Motor neuron (in vitro differentiated cells): ENCODE measurements around the gene RER1. TPM values are rescaled to one million over a fixed set of nuclear protein-coding genes. Genes with fewer than 3 reads are reported as not detected.

Experiments used
- ATAC-seq, 8 experiments: fragments of 200-7000 bp; cut with Tn5 transposase; replicated peaks in 6 of 8; 2 replicates each; pipeline ENCODE4 v1.8.0; 2021; ENCODE audit warnings: mild to moderate bottlenecking in 8 of 8, moderate library complexity in 8 of 8
- H3K27ac ChIP-seq, 2 donors: fragments of 250-450 bp; sonication (Bioruptor Pico); 2 replicates each; pipeline ENCODE4 v1.9.0; 2021; ENCODE audit warnings: antibody characterized with exemption in 2 of 2, mild to moderate bottlenecking in 2 of 2, moderate library complexity in 1 of 2
- H3K4me1 ChIP-seq, 2 donors: fragments of 250-450 bp; sonication (Bioruptor Pico); replicated peaks in 1 of 2; 2 replicates each; pipeline ENCODE4 v1.6.1; 2021; ENCODE audit warnings: antibody characterized with exemption in 2 of 2, mild to moderate bottlenecking in 2 of 2, moderate library complexity in 1 of 2
- H3K4me3 ChIP-seq, 5 donors: fragments of 250-450 bp; sonication (Bioruptor Pico); 2 replicates each; pipeline ENCODE4 v1.9.0; 2021; ENCODE audit warnings: antibody characterized with exemption in 5 of 5, mild to moderate bottlenecking in 5 of 5, moderate library complexity in 4 of 5
- WGBS, 10 experiments: fragments of 450-650 bp; shearing (Covaris generic); methylation state at CpG; one replicate each; pipeline ENCODE4 v1.0.0; 2022; 5-methylcytosine and 5-hydroxymethylcytosine counted together
- in situ Hi-C, 9 experiments: fragments of 400-800 bp; cut with MboI; loops; one replicate each; pipeline ENCODE4 v1.15.0; 2021; ENCODE audit warnings: low sequenced_read_pairs in 9 of 9, low pct_unique_long_range_greater_than_20kb in 2 of 9; ENCODE audit not compliant: unreplicated experiment in 9 of 9
- total RNA-seq, 8 experiments: library from RNA; unstranded; fragments of 300-600 nt; gene quantifications; 2 replicates each; pipeline versions ENCODE4 v1.2.3 to v1.2.4, GENCODE V29; 2022

The RER1 gene
- total RNA-seq, 8 experiments from 2014 or later, result 57.8 to 165 (median 86.4) TPM

GRCh38 chr1:2375246-2375922 lies 16.3 kb upstream of the RER1 start:
- peak in 2 of 8 experiments; percentile 21 to 23 for ATAC-seq
- no peak overlapping the region for H3K4me3 ChIP-seq
- in situ Hi-C loops, result loop anchor here in 6 of 9 experiments (10.0 to 25.0 kb wide), 3 partner anchors 163 to 188 kb away; partner anchors contain the start of gene FAAP20 (in 5 of the 6)
- 72 to 100% (median 86%) methylated on average over 1 to 7 of the region's 23 CpGs; no CpG with 5 or more reads in 6 of the 10 experiments for WGBS, 10 experiments
- H3K4me1 ChIP-seq, result peaks cover 0 to 6% of the 10 kb centered on the region in 2 donors
- H3K27ac ChIP-seq, result no peak overlapping the region

DNA sequence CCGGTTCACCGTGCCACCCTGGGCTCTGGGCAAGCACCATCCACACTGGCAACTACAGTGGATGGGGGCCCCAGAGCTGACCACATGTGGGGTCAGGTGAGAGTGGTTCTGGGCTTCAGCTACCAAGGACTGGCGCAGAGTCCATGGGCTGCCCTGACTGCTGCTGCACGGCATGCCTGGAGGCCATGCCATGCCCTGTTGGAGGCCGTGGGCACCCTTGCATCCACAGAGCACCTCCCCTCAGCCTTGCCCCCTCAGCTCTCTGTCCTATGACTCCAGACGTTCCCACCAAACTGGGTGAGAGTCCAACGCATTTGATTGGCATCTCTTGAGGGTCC lies 15.7 kb upstream of the RER1 start:
- ATAC-seq, result peak in 1 of 8 experiments; percentile 13
- Histone ChIP-seq H3K4me3 (no peak overlapping the region), H3K4me1 (peaks cover 0 to 6% of the 10 kb centered on the region in 2 donors), H3K27ac (no peak overlapping the region)
- 90 to 100% (median 92%) methylated on average over 2 to 4 of the region's 7 CpGs; no CpG with 5 or more reads in 7 of the 10 experiments for WGBS, 10 experiments
- in situ Hi-C loops, result loop anchor here in 6 of 9 experiments (10.0 to 25.0 kb wide), 3 partner anchors 164 to 189 kb away; partner anchors contain the start of gene FAAP20 (in 5 of the 6)

- in situ Hi-C loops, result loop anchor here in 6 of 9 experiments (10.0 to 25.0 kb wide), 3 partner anchors 164 to 189 kb away; partner anchors contain the start of gene FAAP20 (in 5 of the 6)
- Histone ChIP-seq H3K4me1 (peaks cover 0 to 6% of the 10 kb centered on the region in 2 donors), H3K4me3 (no peak overlapping the region), H3K27ac (no peak overlapping the region)
- 20 to 94% (median 91%) methylated on average over 1 to 12 of the region's 23 CpGs; no CpG with 5 or more reads in 6 of the 10 experiments for WGBS, 10 experiments
- no peak for ATAC-seq
These were observed 15.3 kb upstream of the RER1 start for GRCh38 chr1:2376261-2376741.

DNA sequence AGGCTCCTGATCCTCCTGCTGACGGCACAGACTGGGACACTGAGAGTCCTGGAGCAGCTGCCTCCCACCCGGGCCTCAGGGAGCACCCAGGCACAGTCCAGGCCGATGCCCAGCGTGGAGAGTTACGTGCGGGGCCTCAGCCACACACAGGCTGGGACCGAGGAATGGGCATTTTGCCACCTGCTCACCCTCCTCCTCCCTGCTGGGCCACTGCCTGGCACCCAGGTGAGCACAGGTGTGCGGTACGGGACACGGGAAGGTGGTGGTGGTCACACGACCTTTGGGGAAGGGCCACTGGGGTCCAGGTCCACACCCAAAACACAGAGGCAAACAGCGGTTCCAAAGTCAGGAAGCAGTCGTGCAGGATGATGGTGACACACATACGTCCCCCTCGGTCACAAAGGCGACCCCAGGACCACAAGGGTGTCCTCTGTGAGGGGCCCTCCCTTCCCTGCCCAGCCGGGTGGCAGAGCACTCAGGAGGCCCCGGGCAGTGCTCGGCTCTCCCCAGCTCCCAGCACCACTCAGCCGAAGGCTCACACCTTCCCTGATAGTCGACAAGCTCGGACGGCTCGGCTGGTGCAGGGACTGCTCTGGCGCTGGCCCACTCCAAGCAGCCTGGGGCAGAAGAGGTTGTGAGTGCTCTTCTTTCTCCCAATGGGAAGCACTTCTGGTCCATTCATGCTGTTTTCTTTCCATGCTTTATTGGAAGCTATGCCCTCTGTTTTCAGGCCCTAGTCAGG lies 14.5 kb upstream of the RER1 start:
- Histone ChIP-seq H3K27ac (no peak overlapping the region), H3K4me3 (no peak overlapping the region), H3K4me1 (peaks cover 7 to 11% of the 10 kb centered on the region in 2 donors)
- in situ Hi-C loops, result loop anchor here in 6 of 9 experiments (10.0 to 25.0 kb wide), 3 partner anchors 165 to 190 kb away; partner anchors contain the start of gene FAAP20 (in 5 of the 6)
- 78 to 97% (median 86%) methylated on average over 2 to 12 of the region's 25 CpGs; no CpG with 5 or more reads in 3 of the 10 experiments for WGBS, 10 experiments
- ATAC-seq, result no peak

- ATAC-seq, result no peak
- WGBS, 10 experiments, result 94 to 100% (median 95%) methylated on average over 1 to 6 of the region's 16 CpGs; no CpG with 5 or more reads in 7 of the 10 experiments
- in situ Hi-C loops, result loop anchor here in 6 of 9 experiments (10.0 to 25.0 kb wide), 3 partner anchors 166 to 191 kb away; partner anchors contain the start of gene FAAP20 (in 5 of the 6)
- Histone ChIP-seq H3K4me1 (peaks cover 7 to 11% of the 10 kb centered on the region in 2 donors), H3K4me3 (no peak overlapping the region), H3K27ac (no peak overlapping the region)
These were observed 13.7 kb upstream of the RER1 start for GRCh38 chr1:2377751-2378440.

DNA sequence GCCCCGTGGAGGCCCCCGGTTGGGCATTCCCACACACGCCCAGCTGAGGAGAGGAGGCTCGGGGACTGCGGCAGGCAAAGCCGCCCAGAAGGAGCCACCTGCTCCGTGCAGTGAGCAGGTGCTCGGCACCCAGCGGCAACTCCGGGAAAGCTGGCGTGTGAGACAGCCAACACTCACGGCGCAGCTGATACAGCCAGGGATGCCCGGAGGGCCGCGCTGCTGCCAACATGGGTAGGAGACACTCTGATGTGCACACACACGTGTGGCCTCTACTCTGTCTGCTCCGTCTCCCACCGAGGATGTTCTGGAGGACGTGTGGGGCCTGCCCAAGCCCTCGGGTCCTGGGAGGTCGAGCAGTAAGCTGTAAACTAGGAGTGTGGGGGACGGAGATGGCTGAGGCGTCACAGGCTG lies 13.2 kb upstream of the RER1 start:
- no peak overlapping the region for H3K4me3 ChIP-seq
- H3K4me1 ChIP-seq, result peaks cover 7 to 11% of the 10 kb centered on the region in 2 donors
- no peak for ATAC-seq
- 83 to 93% (median 92%) methylated on average over 2 to 7 of the region's 24 CpGs; no CpG with 5 or more reads in 6 of the 10 experiments for WGBS, 10 experiments
- H3K27ac ChIP-seq, result no peak overlapping the region
- in situ Hi-C loops, result loop anchor here in 6 of 9 experiments (10.0 to 25.0 kb wide), 3 partner anchors 166 to 191 kb away; partner anchors contain the start of gene FAAP20 (in 5 of the 6)

DNA sequence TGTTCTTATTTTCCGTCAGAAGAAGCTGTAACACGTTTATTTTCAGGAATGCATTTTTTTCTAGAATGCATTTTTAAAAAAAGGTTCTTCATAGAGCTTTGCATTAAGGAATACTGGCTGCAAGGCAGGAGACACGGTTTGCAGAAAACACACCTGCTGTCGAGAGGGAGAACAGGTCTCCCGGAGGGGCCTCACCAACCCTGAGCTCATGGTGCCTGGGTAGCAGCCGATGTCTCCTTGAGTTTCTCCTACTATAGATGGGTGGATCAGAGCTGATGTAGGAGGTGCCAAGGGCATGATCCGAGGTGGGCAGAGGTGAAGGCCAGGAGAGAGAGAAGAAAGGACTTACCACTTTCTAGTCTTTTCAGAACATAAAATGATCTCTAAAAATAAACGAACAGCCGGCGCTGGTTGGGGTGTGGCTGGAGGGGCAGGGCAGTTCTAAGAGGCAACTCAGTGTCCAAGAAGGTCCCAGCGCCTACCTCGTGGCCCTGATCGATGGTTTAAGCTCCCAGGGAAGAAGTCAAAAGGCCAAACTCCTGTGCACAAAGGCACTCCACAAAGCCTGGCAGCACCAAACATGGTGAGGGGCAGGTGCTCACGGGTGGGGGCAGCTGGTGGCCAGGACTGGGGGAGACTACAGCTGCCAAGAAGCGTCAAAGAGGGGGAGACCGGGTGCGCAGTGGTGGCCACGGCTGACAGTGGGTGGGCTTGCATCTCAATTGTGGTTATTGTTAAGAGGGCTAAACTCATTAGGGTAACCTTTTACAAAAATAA lies 12.5 kb upstream of the RER1 start:
- no peak overlapping the region for H3K27ac ChIP-seq
- WGBS, 10 experiments, result 30 to 88% (median 80%) methylated on average over 1 to 17 of the region's 18 CpGs; no CpG with 5 or more reads in 2 of the 10 experiments
- ATAC-seq, result no peak
- peaks cover 7 to 11% of the 10 kb centered on the region in 2 donors for H3K4me1 ChIP-seq
- in situ Hi-C loops, result loop anchor here in 6 of 9 experiments (10.0 to 25.0 kb wide), 3 partner anchors 167 to 192 kb away; partner anchors contain the start of gene FAAP20 (in 5 of the 6)
- H3K4me3 ChIP-seq, result no peak overlapping the region

DNA sequence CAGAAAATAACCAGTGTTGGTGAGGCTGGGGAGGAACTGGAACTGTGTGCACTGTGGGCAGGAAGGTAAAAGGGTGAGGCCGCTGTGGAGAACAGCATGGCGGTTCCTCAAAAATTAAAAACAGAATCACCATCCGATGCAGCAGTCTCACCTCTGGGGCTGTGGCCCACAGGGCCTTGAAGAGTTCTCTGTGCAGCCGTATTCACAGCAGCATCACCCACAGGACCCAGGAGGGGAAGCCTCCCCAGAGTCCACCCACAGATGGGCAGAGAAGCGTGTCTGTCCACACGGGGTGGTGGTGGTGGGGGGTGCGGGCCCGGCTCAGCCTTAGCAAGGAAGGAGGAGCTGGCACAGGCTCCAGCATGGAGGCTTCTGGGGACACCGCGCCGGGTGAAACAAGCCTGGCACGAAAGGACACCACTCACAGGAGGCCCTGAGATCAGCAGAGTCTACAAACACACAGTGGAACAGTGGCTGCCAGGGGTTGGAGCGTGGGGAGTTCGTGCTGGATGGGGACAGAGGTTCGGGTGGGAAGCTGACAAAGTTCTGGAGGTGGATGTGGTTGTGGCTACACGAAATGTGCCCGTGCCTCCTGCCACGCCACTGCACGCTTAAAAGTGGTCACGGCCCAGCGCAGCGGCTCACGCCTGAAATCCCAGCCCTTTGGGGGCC lies 11.8 kb upstream of the RER1 start:
- H3K4me3 ChIP-seq, result no peak overlapping the region
- in situ Hi-C loops, result loop anchor here in 7 of 9 experiments (10.0 to 25.0 kb wide), 3 partner anchors 168 to 193 kb away; partner anchors contain the start of gene FAAP20 (in 6 of the 7)
- 58 to 100% (median 88%) methylated on average over 1 to 11 of the region's 23 CpGs; no CpG with 5 or more reads in 3 of the 10 experiments for WGBS, 10 experiments
- peaks cover 7 to 9% of the 10 kb centered on the region in 2 donors for H3K4me1 ChIP-seq
- no peak overlapping the region for H3K27ac ChIP-seq
- no peak for ATAC-seq

GRCh38 chr1:2380816-2381591 lies 10.6 kb upstream of the RER1 start:
- in situ Hi-C loops, result loop anchor here in 5 of 9 experiments (10.0 to 25.0 kb wide), 3 partner anchors 169 to 194 kb away; partner anchors contain the start of gene FAAP20 (in 4 of the 5)
- no peak overlapping the region for H3K4me3 ChIP-seq
- H3K4me1 ChIP-seq, result peaks cover 5 to 7% of the 10 kb centered on the region in 2 donors
- peak; percentile 2 to 12 (median 4) for ATAC-seq
- 28 to 93% (median 88%) methylated on average over 2 to 23 of the region's 32 CpGs; no CpG with 5 or more reads in 4 of the 10 experiments for WGBS, 10 experiments
- H3K27ac ChIP-seq, result no peak overlapping the region

DNA sequence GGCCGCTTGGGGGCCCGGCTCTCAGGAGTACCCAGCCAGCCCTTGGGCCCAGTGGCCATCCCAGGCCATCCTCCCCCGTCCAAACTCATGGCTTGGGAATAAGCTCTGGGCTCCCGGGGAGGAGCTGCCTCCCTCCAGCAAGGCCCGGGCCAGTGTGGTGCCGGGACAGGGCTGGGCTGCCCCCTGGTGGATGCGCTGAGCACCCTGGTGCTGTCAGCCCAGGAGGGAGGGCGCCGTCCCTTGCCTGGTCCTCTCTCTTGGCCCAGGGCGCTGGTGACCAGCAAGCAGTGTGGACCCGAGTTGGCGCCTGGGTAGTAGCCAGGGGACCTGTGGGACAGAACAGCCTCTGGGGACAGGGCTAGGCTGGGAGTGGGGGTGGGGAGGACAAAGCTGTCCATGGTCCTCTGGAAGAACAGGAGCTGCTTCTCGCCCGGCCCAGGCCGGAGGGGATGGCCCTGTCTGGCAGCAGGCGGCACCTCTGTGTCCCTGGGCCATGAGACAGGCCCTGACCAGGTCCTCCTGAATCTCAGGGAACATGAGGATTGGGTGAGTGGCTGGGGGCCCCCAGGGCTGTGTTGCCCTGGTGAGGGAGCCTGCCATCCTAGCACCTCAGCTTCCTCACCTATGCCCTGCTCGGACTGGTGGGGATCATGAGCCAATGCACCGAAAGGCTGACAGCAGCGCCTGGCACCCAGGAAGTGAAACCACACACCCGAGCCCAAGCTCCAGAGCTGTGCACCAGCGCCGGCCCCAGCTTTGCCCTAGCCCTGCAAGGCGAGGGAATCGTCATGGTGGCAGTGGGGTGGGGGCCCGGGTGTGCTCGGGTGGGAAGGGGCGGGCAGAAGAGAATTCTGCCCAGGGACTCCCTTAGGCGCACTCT lies 9.7 kb upstream of the RER1 start:
- in situ Hi-C loops, result loop anchor here in 5 of 9 experiments (10.0 to 25.0 kb wide), 3 partner anchors 170 to 195 kb away; partner anchors contain the start of gene FAAP20 (in 4 of the 5)
- peak overlapping the region in 1 of 2 donors; percentile 18 for H3K27ac ChIP-seq
- peak; percentile 78 to 97 (median 91) for ATAC-seq
- peak overlapping the region in 1 of 5 donors; percentile 8 for H3K4me3 ChIP-seq
- 21 to 33% methylated on average over 2 to 3 of the region's 28 CpGs; no CpG with 5 or more reads in 8 of the 10 experiments for WGBS, 10 experiments
- H3K4me1 ChIP-seq, result peaks cover 5 to 7% of the 10 kb centered on the region in 2 donors
